Natural killer cell (primary cell): ENCODE data around the gene FBL. TPM values are rescaled to one million over a fixed set of nuclear protein-coding genes. Genes with fewer than 3 reads are reported as not detected.
A peak's percentile ranks its signal among the peaks of the same experiment; 100 is the strongest.

Source experiments
- ATAC-seq, 3 donors: fragments of 150-1000 bp in 2 of 3; fragments of 200-7000 bp in 1 of 3; cut with Tn5 transposase; 1 replicate in 1 of 3; 2 replicates in 2 of 3; pipeline ENCODE4 v1.10.0; 2021; ENCODE audit warnings: mild to moderate bottlenecking in 2 of 3, moderate library complexity in 2 of 3
- DNase-seq, 2 donors: peaks; one replicate each; pipeline versions ENCODE4 v3.0.0 to v3.0.0-alpha.2; 2013 to 2021; ENCODE audit warnings: mixed read lengths in 1 of 2
- H3K27ac ChIP-seq: one replicate; pipeline ENCODE4 v1.5.1; 2013; ENCODE audit warnings: mild to moderate bottlenecking, low read length
- H3K27me3 ChIP-seq: one replicate; pipeline ENCODE4 v1.6.1; 2013; ENCODE audit warnings: low read length; ENCODE audit not compliant: control insufficient read depth, insufficient read depth
- H3K36me3 ChIP-seq: one replicate; pipeline ENCODE4 v1.6.1; 2013; ENCODE audit warnings: low read length; ENCODE audit not compliant: control insufficient read depth, insufficient read depth
- H3K4me1 ChIP-seq: one replicate; pipeline ENCODE4 v1.6.1; 2013; ENCODE audit warnings: low read length; ENCODE audit not compliant: control insufficient read depth, insufficient read depth
- H3K4me3 ChIP-seq: one replicate; pipeline ENCODE4 v1.5.1; 2013; ENCODE audit warnings: low read length
- H3K9me3 ChIP-seq: one replicate; pipeline ENCODE4 v1.6.1; 2013; ENCODE audit warnings: low read length; ENCODE audit not compliant: control insufficient read depth, insufficient read depth
- H3K27ac Mint-ChIP-seq, 2 donors: one replicate each; pipeline ENCODE4 v1.8.0; 2022; ENCODE audit warnings: mild to moderate bottlenecking in 2 of 2, mixed read lengths in 2 of 2, moderate library complexity in 1 of 2
- H3K27me3 Mint-ChIP-seq, 2 donors: one replicate each; pipeline ENCODE4 v1.8.0; 2022; ENCODE audit warnings: low read depth in 2 of 2, mixed read lengths in 2 of 2
- H3K36me3 Mint-ChIP-seq: one replicate; pipeline ENCODE4 v1.8.0; 2022; ENCODE audit warnings: mixed read lengths
- H3K4me1 Mint-ChIP-seq, 2 donors: one replicate each; pipeline ENCODE4 v1.8.0; 2022; ENCODE audit warnings: mixed read lengths in 2 of 2
- H3K4me3 Mint-ChIP-seq: one replicate; pipeline ENCODE4 v1.8.0; 2022; ENCODE audit warnings: mild to moderate bottlenecking, moderate library complexity, mixed read lengths
- H3K9me3 Mint-ChIP-seq, 2 donors: one replicate each; pipeline ENCODE4 v1.8.0; 2022; ENCODE audit warnings: mixed read lengths in 2 of 2
- CTCF ChIP-seq: fragments of 200-600 bp; IDR thresholded peaks from one replicate; pipeline ENCODE4 v1.8.0; 2022; ENCODE audit warnings: antibody characterized with exemption
- WGBS: methylation state at CpG from one replicate; pipeline ENCODE4 v1.1.7; 2013; ENCODE audit warnings: missing lambda C conversion rate; ENCODE audit not compliant: insufficient coverage; 5-methylcytosine and 5-hydroxymethylcytosine counted together
- intact Hi-C: fragments of 100-400 bp; cut with micrococcal nuclease; formaldehyde crosslinking; loops from one replicate; pipeline ENCODE4 v1.14.2; 2022
- total RNA-seq, 4 donors: library from RNA; stranded (reverse); fragments of 120-200 nt in 1 of 4; gene quantifications; one replicate each; pipeline versions ENCODE4 v1.2.3 to v1.2.4, GENCODE V29; 2013 to 2022

Gene FBL
- total RNA-seq, 3 donors from 2014 or later (not counting 1 experiment from before 2014, with no cell fraction given): 181 to 213 (median 201) TPM

GRCh38 chr19:39823686-39824085, 22.5 kb downstream of the FBL start:
- DNase-seq: no peak
- peak overlapping the region; percentile 80 for H3K4me3 ChIP-seq
- H3K4me1 ChIP-seq: peaks cover 37% of the 10 kb centered on the region
- no peaks in the 10 kb centered on the region for H3K36me3 Mint-ChIP-seq
- H3K9me3 Mint-ChIP-seq: no peaks in the 10 kb centered on the region
- H3K36me3 ChIP-seq: peaks cover 20% of the 10 kb centered on the region
- peak overlapping the region; percentile 73 for H3K27ac ChIP-seq
- no peak overlapping the region for H3K27ac Mint-ChIP-seq
- no peak overlapping the region for H3K4me3 Mint-ChIP-seq
- intact Hi-C loops: loop anchor here (1.0 kb wide), 2 partner anchors 10 to 23 kb away; partner anchors contain the start of gene FBL
- WGBS: 47% methylated on average over 7 of the region's 7 CpGs
- ATAC-seq: no peak
- H3K27me3 ChIP-seq: no peaks in the 10 kb centered on the region
- peaks cover 21 to 23% of the 10 kb centered on the region in 2 donors for H3K4me1 Mint-ChIP-seq
- H3K9me3 ChIP-seq: no peaks in the 10 kb centered on the region
- H3K27me3 Mint-ChIP-seq: no peaks in the 10 kb centered on the region
- no peak for TF ChIP-seq CTCF

DNA sequence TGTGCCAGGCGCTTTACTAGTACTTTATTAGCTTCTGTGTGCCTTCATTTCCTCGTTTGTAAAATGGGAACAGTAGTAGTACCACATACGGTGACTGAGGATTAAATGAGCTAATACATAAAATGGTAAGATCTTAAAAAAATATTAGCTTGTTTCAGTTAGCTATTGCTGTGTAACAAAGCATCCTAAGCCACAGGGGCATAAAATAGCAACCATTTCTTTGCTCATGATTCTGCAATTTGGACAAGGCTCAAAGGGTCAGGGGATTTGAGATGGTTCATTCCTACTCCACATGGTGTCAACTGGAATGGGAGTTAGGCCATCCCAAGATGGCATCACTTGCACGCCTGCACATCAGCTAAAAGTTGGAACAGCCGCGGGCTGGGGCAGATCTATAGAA, 25.5 kb downstream of the FBL start:
- peaks cover 21% of the 10 kb centered on the region for H3K4me1 ChIP-seq
- Mint-ChIP-seq H3K9me3 (no peaks in the 10 kb centered on the region), H3K4me1 (peaks cover 13 to 15% of the 10 kb centered on the region in 2 donors), H3K36me3 (no peaks in the 10 kb centered on the region), H3K27ac (no peak overlapping the region), H3K4me3 (no peak overlapping the region), H3K27me3 (no peaks in the 10 kb centered on the region)
- H3K27ac ChIP-seq: no peak overlapping the region
- DNase-seq: no peak
- WGBS: 94% methylated on average over 6 of the region's 6 CpGs
- intact Hi-C loops: no loop called here
- no peak for TF ChIP-seq CTCF
- H3K27me3 ChIP-seq: no peaks in the 10 kb centered on the region
- H3K36me3 ChIP-seq: peaks cover 11% of the 10 kb centered on the region
- no peak overlapping the region for H3K4me3 ChIP-seq
- H3K9me3 ChIP-seq: no peaks in the 10 kb centered on the region
- ATAC-seq: no peak

DNA sequence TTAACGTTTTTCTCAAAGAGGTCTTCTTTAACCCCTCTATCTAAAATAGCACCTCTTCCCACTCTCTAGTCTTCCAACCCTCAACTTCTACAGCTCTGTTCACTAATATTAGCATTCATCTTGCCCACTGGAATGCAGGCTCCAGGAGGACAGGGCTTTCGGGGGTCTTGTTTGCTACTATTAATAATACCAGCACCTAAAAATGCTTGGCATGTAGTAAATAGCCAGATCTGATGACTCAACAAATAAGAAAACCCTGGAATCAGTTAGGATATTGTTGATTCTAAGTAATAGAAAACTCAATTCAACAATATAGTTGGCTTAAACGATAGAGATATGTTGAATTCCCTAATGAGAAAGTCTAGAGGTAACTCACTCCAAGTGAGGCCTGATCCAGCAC, 26.4 kb downstream of the FBL start:
- intact Hi-C loops: no loop called here
- no peaks in the 10 kb centered on the region for H3K36me3 Mint-ChIP-seq
- H3K4me1 Mint-ChIP-seq: peaks cover 13 to 16% of the 10 kb centered on the region in 2 donors
- Histone ChIP-seq H3K4me1 (peaks cover 13% of the 10 kb centered on the region), H3K36me3 (peaks cover 7% of the 10 kb centered on the region), H3K27ac (no peak overlapping the region), H3K9me3 (no peaks in the 10 kb centered on the region), H3K4me3 (no peak overlapping the region), H3K27me3 (no peaks in the 10 kb centered on the region)
- ATAC-seq (no peak), DNase-seq (no peak)
- H3K9me3 Mint-ChIP-seq: no peaks in the 10 kb centered on the region
- H3K27ac Mint-ChIP-seq: no peak overlapping the region
- no peak for TF ChIP-seq CTCF
- H3K27me3 Mint-ChIP-seq: no peaks in the 10 kb centered on the region
- 98% methylated on average over 3 of the region's 3 CpGs for WGBS
- H3K4me3 Mint-ChIP-seq: no peak overlapping the region

- ATAC-seq: no peak
- intact Hi-C loops: no loop called here
- Mint-ChIP-seq H3K4me1 (peaks cover 13 to 16% of the 10 kb centered on the region in 2 donors), H3K27ac (no peak overlapping the region), H3K4me3 (no peak overlapping the region), H3K9me3 (no peaks in the 10 kb centered on the region), H3K36me3 (no peaks in the 10 kb centered on the region), H3K27me3 (no peaks in the 10 kb centered on the region)
- H3K9me3 ChIP-seq: no peaks in the 10 kb centered on the region
- no peak overlapping the region for H3K4me3 ChIP-seq
- DNase-seq: no peak
- H3K27ac ChIP-seq: no peak overlapping the region
- no peak for TF ChIP-seq CTCF
- no peaks in the 10 kb centered on the region for H3K27me3 ChIP-seq
- H3K4me1 ChIP-seq: peaks cover 4% of the 10 kb centered on the region
- H3K36me3 ChIP-seq: peaks cover 7% of the 10 kb centered on the region
- 92% methylated on average over 4 of the region's 4 CpGs for WGBS
Measured at GRCh38 chr19:39818626-39819097, 27.5 kb downstream of the FBL start.
